Neutrophil (primary cell): ENCODE results near the gene MGRN1.
A peak's percentile ranks its signal among the peaks of the same experiment; 100 is the strongest.

Experiments used
- H3K27ac ChIP-seq: fragments of 200-600 bp; sonication (generic); 2 replicates; pipeline ENCODE4 v1.5.1; 2016; ENCODE audit warnings: mild to moderate bottlenecking, moderate library complexity
- H3K27me3 ChIP-seq: fragments of 200-600 bp; sonication (generic); 2 replicates; pipeline ENCODE4 v1.6.0; 2016; ENCODE audit warnings: mild to moderate bottlenecking
- H3K36me3 ChIP-seq: fragments of 200-600 bp; sonication (generic); 2 replicates; pipeline ENCODE4 v1.5.1; 2017
- H3K4me1 ChIP-seq, 2 experiments: fragments of 200-600 bp in 1 of 2; sonication (generic) in 1 of 2; 1 replicate in 1 of 2; 2 replicates in 1 of 2; pipeline versions ENCODE4 v1.5.1 to v1.6.1; 2013 to 2016; ENCODE audit warnings: low read depth in 1 of 2, low read length in 1 of 2, mild to moderate bottlenecking in 1 of 2, moderate library complexity in 1 of 2; ENCODE audit not compliant: control insufficient read depth in 1 of 2, insufficient read depth in 1 of 2
- H3K4me3 ChIP-seq, 2 experiments: fragments of 200-600 bp in 1 of 2; sonication (generic) in 1 of 2; 1 replicate in 1 of 2; 2 replicates in 1 of 2; pipeline ENCODE4 v1.5.1; 2013 to 2016; ENCODE audit warnings: low read depth in 1 of 2, low read length in 1 of 2, mild to moderate bottlenecking in 1 of 2, moderate library complexity in 1 of 2
- H3K9me3 ChIP-seq: fragments of 200-600 bp; sonication (generic); 2 replicates; pipeline ENCODE4 v1.5.1; 2016
- CTCF ChIP-seq: fragments of 200-600 bp; sonication (generic); IDR thresholded peaks from 2 replicates; pipeline ENCODE4 v1.5.1; 2016; ENCODE audit warnings: antibody characterized with exemption

The MGRN1 gene

GRCh38 chr16:4613636-4614570 lies 10.7 kb upstream of the MGRN1 start:
- Histone ChIP-seq H3K9me3 (no peaks in the 10 kb centered on the region), H3K27ac (peak overlapping the region; percentile 93), H3K4me1 (peaks cover 50 to 53% of the 10 kb centered on the region in 2 experiments), H3K4me3 (peak overlapping the region; percentile 75 to 76), H3K27me3 (no peaks in the 10 kb centered on the region), H3K36me3 (peaks cover 17% of the 10 kb centered on the region)
- no peak for TF ChIP-seq CTCF

GRCh38 chr16:4614571-4615383 lies 9.8 kb upstream of the MGRN1 start, which contains the start of gene UBALD1:
TSS of gene UBALD1 (minus strand) at chr16:4614888. CDS start at chr16:4614797, 91 bp downstream.
- H3K36me3 ChIP-seq: peaks cover 9% of the 10 kb centered on the region
- peak within 1 kb of the TSS; percentile 93 for H3K27ac ChIP-seq
- H3K4me1 ChIP-seq: peaks cover 50 to 53% of the 10 kb centered on the region in 2 experiments
- no peaks in the 10 kb centered on the region for H3K9me3 ChIP-seq
- H3K4me3 ChIP-seq: peak within 1 kb of the TSS; percentile 75 to 76
- TF ChIP-seq CTCF: peak; percentile 41
- no peaks in the 10 kb centered on the region for H3K27me3 ChIP-seq

DNA sequence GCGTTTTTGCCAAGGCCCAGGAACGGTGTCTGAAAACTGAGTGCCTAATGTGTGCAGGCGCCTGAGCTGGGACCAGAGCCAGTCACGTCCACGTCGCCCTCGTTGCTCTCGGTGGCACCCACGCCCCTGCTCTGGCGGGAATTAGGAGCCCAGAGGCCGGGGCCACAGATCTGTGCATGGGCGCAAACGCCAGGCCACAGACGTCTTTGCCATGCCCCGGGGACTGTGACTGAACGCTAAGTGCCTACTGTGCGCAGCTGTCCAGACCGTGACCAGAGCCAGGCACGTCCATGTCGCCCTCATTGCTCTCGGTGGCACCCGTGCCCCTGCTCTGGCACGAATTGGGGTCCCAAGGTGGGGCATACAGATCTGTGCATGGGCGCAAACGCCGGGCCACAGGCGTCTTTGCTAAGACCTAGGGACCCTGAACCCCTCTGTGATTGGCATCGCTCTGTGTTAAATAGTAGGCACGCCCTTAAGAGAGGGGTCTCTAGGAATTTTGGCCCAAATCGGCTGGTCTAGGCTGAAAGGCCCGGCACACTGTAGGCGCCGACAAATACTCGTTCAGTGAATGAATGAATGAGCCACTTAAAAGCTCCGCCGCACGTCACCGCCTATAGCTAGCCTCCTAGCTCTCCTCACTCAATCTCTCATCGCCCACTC lies 9.1 kb upstream of the MGRN1 start:
- H3K36me3 ChIP-seq: peaks cover 1% of the 10 kb centered on the region
- peak overlapping the region; percentile 93 for H3K27ac ChIP-seq
- peaks cover 50 to 53% of the 10 kb centered on the region in 2 experiments for H3K4me1 ChIP-seq
- TF ChIP-seq CTCF: no peak
- no peaks in the 10 kb centered on the region for H3K9me3 ChIP-seq
- peak overlapping the region; percentile 75 to 76 for H3K4me3 ChIP-seq
- H3K27me3 ChIP-seq: no peaks in the 10 kb centered on the region

DNA sequence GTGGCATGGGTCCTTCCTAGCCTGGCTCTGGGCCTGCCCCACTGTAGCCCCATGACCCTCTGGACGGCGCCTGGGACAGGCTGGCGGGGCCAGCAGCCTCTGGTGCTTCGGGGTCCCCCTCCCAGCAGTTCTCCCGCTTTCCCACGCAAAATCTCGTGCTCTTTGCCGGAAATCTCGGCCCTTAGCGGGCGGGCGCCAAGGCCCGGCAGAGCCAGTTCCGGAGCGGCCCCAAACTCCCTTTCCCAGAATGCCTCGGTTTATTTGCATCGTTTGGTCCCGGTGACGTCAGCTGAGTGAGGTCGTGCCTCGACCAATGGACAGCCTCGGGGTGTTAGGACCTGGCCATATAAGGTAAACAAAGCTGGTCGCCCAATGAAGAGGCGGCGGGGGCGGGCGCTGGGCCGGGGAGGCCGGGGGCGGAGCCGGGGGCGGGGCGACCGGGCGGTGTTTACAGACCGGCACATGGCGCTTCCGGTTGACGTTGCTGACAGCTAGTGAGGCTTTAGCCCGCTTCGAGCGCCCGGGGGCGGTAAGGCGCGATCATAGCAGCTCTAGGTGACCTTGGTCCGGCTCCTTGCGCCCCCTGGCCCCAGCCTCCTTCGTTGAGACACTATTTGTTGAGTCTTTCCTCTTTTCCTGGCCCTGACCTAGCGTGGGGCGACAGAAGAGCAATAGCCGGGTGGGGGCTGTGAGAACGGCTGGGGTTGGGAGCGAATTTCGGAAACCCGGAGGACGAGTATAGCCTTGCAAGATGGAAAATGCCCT lies 8.4 kb upstream of the MGRN1 start:
- peak; percentile 82 for TF ChIP-seq CTCF
- Histone ChIP-seq H3K27me3 (no peaks in the 10 kb centered on the region), H3K9me3 (no peaks in the 10 kb centered on the region), H3K27ac (peak overlapping the region; percentile 93), H3K4me3 (peak overlapping the region; percentile 75 to 76), H3K36me3 (no peaks in the 10 kb centered on the region), H3K4me1 (peaks cover 50 to 51% of the 10 kb centered on the region in 2 experiments)
